Colonic mucosa (tissue), 4 donors: ENCODE data around the gene ALOX5AP. TPM values are rescaled to one million over a fixed set of nuclear protein-coding genes. Genes with fewer than 3 reads are reported as not detected.

Experiments
- DNase-seq: peaks from one replicate; pipeline ENCODE4 v3.0.0-alpha.2; 2020
- H3K27ac ChIP-seq: fragments of 200-600 bp; one replicate; pipeline ENCODE4 v1.8.0; 2021
- H3K27me3 ChIP-seq: fragments of 200-600 bp; one replicate; pipeline ENCODE4 v1.8.0; 2021
- H3K36me3 ChIP-seq: fragments of 200-600 bp; one replicate; pipeline ENCODE4 v1.8.0; 2021
- H3K4me1 ChIP-seq: fragments of 200-600 bp; one replicate; pipeline ENCODE4 v1.8.0; 2021; ENCODE audit warnings: mild to moderate bottlenecking
- H3K4me3 ChIP-seq: fragments of 200-600 bp; one replicate; pipeline ENCODE4 v1.8.0; 2021
- H3K9ac ChIP-seq, 2 donors: one replicate each; pipeline ENCODE4 v1.7.0; 2013; ENCODE audit warnings: control low read depth in 2 of 2, low read depth in 2 of 2, low read length in 2 of 2
- H3K9me3 ChIP-seq: fragments of 200-600 bp; one replicate; pipeline ENCODE4 v1.8.0; 2021
- intact Hi-C: fragments of 100-400 bp; cut with DNase I; formaldehyde crosslinking; loops from one replicate; pipeline ENCODE4 v1.14.1; 2022
- total RNA-seq, 2 donors: library from RNA; stranded (reverse); fragmentation: NEBNext Ultra II Directional in 1 of 2; extraction: Animal tissue kit (Norgen Biotek cat#: 25700) in 1 of 2; gene quantifications; one replicate each; pipeline ENCODE4 v1.2.1, GENCODE V29; 2021
- TF ChIP-seq, protein P1 (sequence below): fragments of 200-600 bp; IDR thresholded peaks from one replicate; pipeline ENCODE4 v1.8.0; 2022; ENCODE audit warnings: antibody characterized with exemption, mild to moderate bottlenecking
- donor health status: healthy.
- donor health status: DM: no; HTN: no; CAD: no.
- donor health status: DM: no; HTN: no; CAD: no.

The ALOX5AP gene
- total RNA-seq, 2 donors from 2014 or later = 5.0 to 5.1 TPM

DNA sequence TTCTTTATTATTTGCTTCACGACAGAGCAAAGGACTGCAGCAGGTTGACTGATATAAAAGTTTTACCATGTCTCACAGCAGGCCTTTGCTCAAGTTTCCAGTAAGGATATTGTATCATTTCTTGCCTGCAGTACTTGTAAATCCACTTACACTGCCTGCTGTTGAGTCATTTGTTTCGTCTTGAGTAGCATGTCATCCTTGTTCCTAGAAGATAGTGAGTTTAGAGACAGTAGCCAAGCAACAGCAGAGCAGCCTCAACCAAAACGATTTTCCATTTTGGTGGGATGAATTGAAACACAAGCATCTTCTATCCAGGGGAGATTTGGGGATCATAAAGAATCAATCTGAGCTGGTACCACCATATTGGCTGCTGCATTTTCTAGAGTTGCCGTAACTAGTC lies 24.0 kb upstream of the ALOX5AP start:
- no peaks in the 10 kb centered on the region for H3K36me3 ChIP-seq
- H3K9me3 ChIP-seq = no peaks in the 10 kb centered on the region
- TF ChIP-seq, protein P1, sequence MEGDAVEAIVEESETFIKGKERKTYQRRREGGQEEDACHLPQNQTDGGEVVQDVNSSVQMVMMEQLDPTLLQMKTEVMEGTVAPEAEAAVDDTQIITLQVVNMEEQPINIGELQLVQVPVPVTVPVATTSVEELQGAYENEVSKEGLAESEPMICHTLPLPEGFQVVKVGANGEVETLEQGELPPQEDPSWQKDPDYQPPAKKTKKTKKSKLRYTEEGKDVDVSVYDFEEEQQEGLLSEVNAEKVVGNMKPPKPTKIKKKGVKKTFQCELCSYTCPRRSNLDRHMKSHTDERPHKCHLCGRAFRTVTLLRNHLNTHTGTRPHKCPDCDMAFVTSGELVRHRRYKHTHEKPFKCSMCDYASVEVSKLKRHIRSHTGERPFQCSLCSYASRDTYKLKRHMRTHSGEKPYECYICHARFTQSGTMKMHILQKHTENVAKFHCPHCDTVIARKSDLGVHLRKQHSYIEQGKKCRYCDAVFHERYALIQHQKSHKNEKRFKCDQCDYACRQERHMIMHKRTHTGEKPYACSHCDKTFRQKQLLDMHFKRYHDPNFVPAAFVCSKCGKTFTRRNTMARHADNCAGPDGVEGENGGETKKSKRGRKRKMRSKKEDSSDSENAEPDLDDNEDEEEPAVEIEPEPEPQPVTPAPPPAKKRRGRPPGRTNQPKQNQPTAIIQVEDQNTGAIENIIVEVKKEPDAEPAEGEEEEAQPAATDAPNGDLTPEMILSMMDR = no peak
- no peak overlapping the region for H3K27ac ChIP-seq
- DNase-seq = no peak
- H3K9ac ChIP-seq = no peak overlapping the region
- intact Hi-C loops = no loop called here
- H3K4me3 ChIP-seq = no peak overlapping the region
- H3K4me1 ChIP-seq = no peaks in the 10 kb centered on the region
- no peaks in the 10 kb centered on the region for H3K27me3 ChIP-seq

DNA sequence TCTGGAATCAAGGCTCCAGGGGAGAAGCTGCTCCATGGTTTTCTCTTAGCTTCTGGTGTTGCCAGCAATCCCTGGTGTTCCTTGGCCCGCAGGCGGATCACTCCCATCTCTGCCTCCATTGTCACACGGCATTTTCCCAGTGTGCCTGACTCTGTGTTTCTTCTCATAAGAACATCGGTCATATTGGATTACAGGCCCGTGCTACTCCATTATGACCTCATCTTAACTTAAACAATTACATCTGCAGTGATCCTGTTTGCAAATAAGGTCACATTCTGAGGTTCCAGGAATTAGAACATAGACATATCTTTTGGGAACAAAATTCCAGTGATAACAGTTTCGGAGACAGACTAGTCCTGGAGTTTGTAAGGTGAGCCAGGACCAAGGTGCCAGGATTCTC lies 23.5 kb upstream of the ALOX5AP start:
- intact Hi-C loops = no loop called here
- TF ChIP-seq, protein P1 = no peak
- Histone ChIP-seq H3K36me3 (no peaks in the 10 kb centered on the region), H3K4me1 (no peaks in the 10 kb centered on the region), H3K9ac (no peak overlapping the region), H3K27ac (no peak overlapping the region), H3K27me3 (no peaks in the 10 kb centered on the region), H3K4me3 (no peak overlapping the region), H3K9me3 (no peaks in the 10 kb centered on the region)
- no peak for DNase-seq

DNA sequence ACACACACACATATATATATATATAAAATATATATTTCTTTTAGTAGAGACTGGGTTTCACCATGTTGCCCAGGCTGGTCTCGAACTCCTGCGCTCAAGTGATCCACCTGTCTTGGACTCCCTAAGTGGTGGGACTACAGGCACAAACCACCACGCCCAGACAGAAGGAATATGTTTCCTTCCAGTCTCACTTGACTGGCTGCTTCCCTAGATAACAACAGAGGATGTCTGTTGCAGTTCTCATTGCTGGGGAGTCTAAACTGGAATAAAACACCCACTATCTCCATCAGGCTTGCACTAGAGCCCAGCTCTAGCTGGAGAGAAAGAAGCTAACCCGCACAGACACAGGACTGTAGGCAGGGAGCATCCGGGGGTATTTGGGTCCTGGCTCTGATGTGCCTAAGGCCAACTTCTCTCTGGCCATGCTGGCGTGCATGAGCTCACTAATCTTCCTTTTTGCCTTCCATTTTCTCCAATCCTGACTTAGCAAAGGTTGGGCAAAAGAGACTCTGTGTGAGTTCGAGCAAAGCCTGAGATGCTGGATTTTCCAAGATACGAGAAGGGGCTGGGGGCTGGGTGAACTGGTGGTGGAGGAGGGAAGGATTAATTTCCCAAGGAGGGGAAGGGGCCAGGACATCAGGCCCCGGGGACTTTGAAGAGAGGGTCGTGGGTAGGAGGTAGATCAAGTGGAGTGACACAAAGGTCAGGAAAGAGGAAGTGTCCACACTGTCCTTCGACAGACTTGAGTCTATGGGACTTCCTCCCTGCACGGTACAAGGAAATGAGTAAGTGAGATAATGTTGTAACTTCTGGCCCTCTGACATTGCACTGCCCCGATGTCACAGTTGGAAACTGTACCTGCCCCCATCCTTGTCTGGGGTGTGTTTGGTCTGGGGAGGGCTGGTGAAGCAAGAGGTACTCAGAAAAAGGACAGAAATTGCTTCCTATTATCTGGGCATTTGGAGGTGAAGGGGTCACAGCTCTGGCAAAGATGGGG lies 22.5 kb upstream of the ALOX5AP start:
- DNase-seq = no peak
- Histone ChIP-seq H3K9ac (no peak overlapping the region), H3K9me3 (no peaks in the 10 kb centered on the region), H3K27me3 (no peaks in the 10 kb centered on the region), H3K36me3 (no peaks in the 10 kb centered on the region), H3K4me1 (no peaks in the 10 kb centered on the region), H3K4me3 (no peak overlapping the region), H3K27ac (no peak overlapping the region)
- intact Hi-C loops = no loop called here
- TF ChIP-seq, protein P1 = no peak

DNA sequence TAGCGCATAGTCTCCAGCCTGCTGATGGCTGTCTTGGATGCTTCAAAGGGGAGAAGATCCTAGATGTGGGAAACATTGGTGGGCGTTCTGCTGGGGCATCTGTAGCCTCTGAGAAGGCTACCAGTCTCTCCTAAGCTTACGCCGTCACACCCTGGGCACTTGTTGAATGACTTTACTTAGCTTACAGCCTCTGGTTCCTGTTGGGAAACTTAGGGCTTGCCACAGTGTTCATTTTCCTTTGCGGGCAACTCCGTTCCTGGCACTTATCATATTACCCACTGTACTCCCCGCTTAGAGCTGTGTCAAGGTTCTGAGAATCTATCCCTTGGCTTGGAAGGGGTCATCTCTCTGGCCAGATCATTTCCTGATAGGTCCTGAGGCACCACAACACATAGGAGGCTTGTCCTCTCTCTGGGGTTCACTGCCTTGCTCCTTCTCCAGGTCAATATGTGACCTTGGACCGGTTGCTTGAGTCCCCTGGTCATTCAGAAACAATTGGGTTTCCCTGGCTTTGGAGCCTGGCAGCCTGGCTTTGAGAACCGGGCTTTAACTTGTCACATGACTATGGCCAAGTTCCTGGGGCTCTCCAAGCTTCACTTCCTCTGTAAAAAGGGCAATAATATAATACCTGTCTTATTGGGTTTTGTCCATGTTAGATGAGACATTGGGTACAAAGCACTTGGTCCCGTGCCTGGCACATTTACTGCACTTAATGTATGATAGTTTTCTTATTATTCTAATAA lies 20.5 kb upstream of the ALOX5AP start:
- H3K36me3 ChIP-seq = no peaks in the 10 kb centered on the region
- H3K9ac ChIP-seq = no peak overlapping the region
- TF ChIP-seq, protein P1 = no peak
- no peak for DNase-seq
- no peaks in the 10 kb centered on the region for H3K4me1 ChIP-seq
- H3K27me3 ChIP-seq = no peaks in the 10 kb centered on the region
- no peak overlapping the region for H3K4me3 ChIP-seq
- no peaks in the 10 kb centered on the region for H3K9me3 ChIP-seq
- H3K27ac ChIP-seq = no peak overlapping the region
- intact Hi-C loops = no loop called here

DNA sequence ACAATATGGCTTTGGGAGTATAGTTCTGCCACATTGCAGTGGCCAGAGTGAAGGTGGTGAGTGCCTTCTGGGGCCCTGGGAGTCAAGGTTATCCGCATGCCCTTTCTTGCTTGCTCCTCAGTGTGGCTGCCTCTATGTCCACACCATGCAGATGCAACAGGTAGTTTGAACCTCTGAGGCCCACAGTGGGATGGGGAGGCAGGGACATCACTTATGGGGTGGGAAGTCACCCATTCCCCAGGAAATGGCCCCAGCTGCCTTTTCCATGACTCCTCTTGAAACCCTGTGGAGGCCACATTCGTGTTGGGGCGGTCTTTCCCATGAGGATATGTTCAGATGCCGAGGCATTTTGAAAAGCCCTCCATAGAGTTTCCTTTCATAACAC lies 20.0 kb upstream of the ALOX5AP start:
- H3K4me1 ChIP-seq = no peaks in the 10 kb centered on the region
- H3K9me3 ChIP-seq = no peaks in the 10 kb centered on the region
- no peak for DNase-seq
- no peak overlapping the region for H3K27ac ChIP-seq
- no peak overlapping the region for H3K9ac ChIP-seq
- intact Hi-C loops = no loop called here
- H3K4me3 ChIP-seq = no peak overlapping the region
- TF ChIP-seq, protein P1 = no peak
- H3K27me3 ChIP-seq = no peaks in the 10 kb centered on the region
- no peaks in the 10 kb centered on the region for H3K36me3 ChIP-seq
